ENCODE measurements around the gene BAMBI. TPM values are rescaled to one million over a fixed set of nuclear protein-coding genes. Genes with fewer than 3 reads are reported as not detected.
"Not testable (repeated sequence)": the region's sequence is repeated elsewhere in the genome, so short reads cannot be mapped to it uniquely, and the experiment has no call there.

BAMBI gene
- total and polyA plus RNA-seq, 8 donors = 2.3 to 7.9 (median 3.8) TPM

- no peaks in the 10 kb centered on the region for H3K9me3 ChIP-seq
- H3K36me3 ChIP-seq = no peaks in the 10 kb centered on the region
- H3K4me1 ChIP-seq = no peaks in the 10 kb centered on the region
- WGBS, 2 donors = 97% methylated on average over 2 of the region's 2 CpGs
- DNase-seq (no peak), FAIRE-seq (no peak), ATAC-seq (no peak)
- H3K4me3 ChIP-seq = no peak overlapping the region
- intact Hi-C loops (cut with DNase I) = no loop called here
- no peaks in the 10 kb centered on the region for H3K27me3 ChIP-seq
- H3K27ac ChIP-seq = no peak overlapping the region
- no peak for TF ChIP-seq CTCF (IDR thresholded peaks at IDR 0.05)
Measured at GRCh38 chr10:28652106-28652505, 25.2 kb upstream of the BAMBI start.

DNA sequence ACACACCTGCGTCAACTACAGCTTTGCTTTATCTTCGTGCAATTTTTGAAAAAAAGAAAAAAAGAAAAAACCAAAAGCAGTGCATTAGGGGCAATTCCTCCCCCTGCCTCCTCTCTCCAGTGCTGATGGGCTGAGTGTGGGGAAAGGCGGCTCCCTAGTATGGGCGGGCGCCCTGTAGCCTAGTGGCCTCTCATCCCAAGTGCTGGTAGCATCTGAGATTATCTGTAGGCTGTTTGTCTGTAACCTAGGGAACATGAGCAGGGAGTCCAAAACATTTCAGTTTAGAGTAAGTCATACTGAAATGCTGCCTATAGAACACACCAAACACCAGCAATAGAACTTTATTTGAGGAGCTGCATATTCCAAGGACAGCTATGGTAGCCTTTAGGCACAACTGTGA lies 24.6 kb upstream of the BAMBI start:
- DNase-seq = no peak
- FAIRE-seq = no peak
- Histone ChIP-seq H3K4me1 (no peaks in the 10 kb centered on the region), H3K9me3 (no peaks in the 10 kb centered on the region), H3K4me3 (no peak overlapping the region), H3K36me3 (no peaks in the 10 kb centered on the region), H3K27ac (no peak overlapping the region), H3K27me3 (no peaks in the 10 kb centered on the region)
- no peak for TF ChIP-seq CTCF (IDR thresholded peaks at IDR 0.05)
- intact Hi-C loops (cut with DNase I) = no loop called here
- WGBS, 2 donors = 88 to 94% methylated on average over 5 of the region's 5 CpGs
- ATAC-seq = no peak

- H3K4me1 ChIP-seq; DNase-seq; H3K27ac ChIP-seq; intact Hi-C loops (cut with DNase I); H3K27me3 ChIP-seq; ATAC-seq; H3K9me3 ChIP-seq; H3K36me3 ChIP-seq; H3K4me3 ChIP-seq; FAIRE-seq: not testable (repeated sequence)
- 75 to 77% methylated on average over 7 of the region's 7 CpGs for WGBS, 2 donors
Measured at GRCh38 chr10:28658824-28659223, 18.5 kb upstream of the BAMBI start.

GRCh38 chr10:28661035-28661434 lies 16.3 kb upstream of the BAMBI start:
- Histone ChIP-seq H3K4me1 (peaks cover 0 to 4% (median 0%) of the 10 kb centered on the region in 3 donors), H3K4me3 (no peak overlapping the region), H3K27ac (no peak overlapping the region), H3K36me3 (no peaks in the 10 kb centered on the region), H3K27me3 (no peaks in the 10 kb centered on the region), H3K9me3 (no peaks in the 10 kb centered on the region)
- ATAC-seq (no peak), FAIRE-seq (no peak), DNase-seq (no peak)
- TF ChIP-seq CTCF (IDR thresholded peaks at IDR 0.05) = no peak
- WGBS, 2 donors = 54 to 86% methylated on average over 3 of the region's 3 CpGs
- intact Hi-C loops (cut with DNase I) = loop anchor here in 1 of 3 donors (10.0 kb wide), 1 partner anchor 644 kb away; no protein-coding TSS in a partner anchor

DNA sequence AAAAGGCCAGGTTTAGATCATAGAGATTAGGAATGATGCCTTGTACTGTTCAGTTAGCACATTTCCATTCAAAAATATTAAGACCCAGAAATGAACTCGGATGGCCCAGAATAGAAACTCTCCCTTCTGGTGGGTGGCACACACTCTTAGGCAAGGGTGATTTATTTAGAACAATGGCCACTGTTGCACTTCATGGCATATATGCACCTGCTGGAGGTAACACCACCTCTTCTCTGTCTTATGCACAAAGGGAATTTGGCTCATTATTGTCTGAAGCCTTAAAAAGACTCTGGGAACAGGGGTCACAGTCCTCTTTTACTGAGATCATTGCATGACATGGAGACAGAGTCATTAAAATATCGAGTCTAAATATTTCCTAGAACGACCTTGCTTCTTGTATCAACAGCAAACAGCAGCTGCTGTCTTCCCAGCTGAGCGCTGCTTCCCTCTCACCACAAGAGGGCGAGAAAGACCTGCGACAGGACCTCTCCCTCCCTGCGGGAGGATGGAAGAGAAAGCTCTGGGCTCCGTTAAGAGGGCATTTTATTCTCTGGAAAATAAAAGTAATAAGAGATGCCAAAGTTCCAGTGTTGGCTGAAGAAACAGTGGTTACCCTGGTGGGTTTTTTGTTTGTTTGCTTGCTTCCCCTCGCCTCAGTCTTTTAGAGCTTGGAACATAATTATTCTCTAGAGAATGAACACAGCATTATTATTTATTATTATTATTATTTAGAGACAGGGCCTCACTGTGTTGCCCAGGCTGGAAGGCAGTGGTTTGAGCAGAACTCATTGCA lies 13.5 kb upstream of the BAMBI start:
- DNase-seq (peak; percentile 80 to 92 (median 84)), ATAC-seq (peak; percentile 97 to 99 (median 98)), FAIRE-seq (peak; percentile 95)
- WGBS, 2 donors = 3 to 4% methylated on average over 9 of the region's 9 CpGs
- intact Hi-C loops (cut with DNase I) = loop anchor here in 1 of 3 donors (10.0 kb wide), 1 partner anchor 641 kb away; no protein-coding TSS in a partner anchor
- no peak overlapping the region for H3K27ac ChIP-seq
- H3K4me3 ChIP-seq = no peak overlapping the region
- no peaks in the 10 kb centered on the region for H3K9me3 ChIP-seq
- no peaks in the 10 kb centered on the region for H3K36me3 ChIP-seq
- H3K27me3 ChIP-seq = peaks cover 0 to 6% (median 3%) of the 10 kb centered on the region in 4 donors
- peak; percentile 81 to 97 (median 92) for TF ChIP-seq CTCF (IDR thresholded peaks at IDR 0.05)
- H3K4me1 ChIP-seq = peaks cover 0 to 4% (median 0%) of the 10 kb centered on the region in 3 donors

All from pancreas (tissue), 10 donors.